HG03108 (cell line): Measurements from ENCODE around the gene ERLIN1.
A peak's percentile ranks its signal among the peaks of the same experiment; 100 is the strongest.

ENCODE experiments used
- ATAC-seq: cut with Tn5 transposase; IDR thresholded peaks from one replicate; pipeline ENCODE4 v1.9.1; 2021; ENCODE audit warnings: moderate library complexity; ENCODE audit not compliant: unreplicated experiment

The ERLIN1 gene

GRCh38 chr10:100173035-100173434, 12.8 kb downstream of the ERLIN1 start:
- ATAC-seq: no peak

GRCh38 chr10:100172349-100172748, 13.5 kb downstream of the ERLIN1 start:
- ATAC-seq: no peak

- no peak for ATAC-seq
Observed at GRCh38 chr10:100168313-100168643, 17.6 kb downstream of the ERLIN1 start.

- no peak for ATAC-seq
Observed at GRCh38 chr10:100167553-100168312, 18.1 kb downstream of the ERLIN1 start.

GRCh38 chr10:100163704-100164621, 21.9 kb downstream of the ERLIN1 start:
- no peak for ATAC-seq

GRCh38 chr10:100162696-100163095, 23.1 kb downstream of the ERLIN1 start:
- ATAC-seq: no peak

- peak; percentile 90 for ATAC-seq
Observed at GRCh38 chr10:100158044-100158805, 27.6 kb downstream of the ERLIN1 start.

- ATAC-seq: no peak
Observed at GRCh38 chr10:100157156-100157555, 28.7 kb downstream of the ERLIN1 start.

GRCh38 chr10:100155936-100156335, 29.9 kb downstream of the ERLIN1 start:
- ATAC-seq: no peak

- ATAC-seq: no peak
Observed at GRCh38 chr10:100154666-100155065, 31.2 kb downstream of the ERLIN1 start.

- ATAC-seq: no peak
Observed at GRCh38 chr10:100153239-100153825, 32.5 kb downstream of the ERLIN1 start.

GRCh38 chr10:100151723-100152300, 34.0 kb downstream of the ERLIN1 start:
- ATAC-seq: no peak

GRCh38 chr10:100148353-100149211, 37.2 kb downstream of the ERLIN1 start:
- ATAC-seq: peak; percentile 47

- no peak for ATAC-seq
Observed at GRCh38 chr10:100146875-100147650, 38.8 kb downstream of the ERLIN1 start.

- ATAC-seq: no peak
Observed at GRCh38 chr10:100146398-100146797, 39.4 kb downstream of the ERLIN1 start.

- no peak for ATAC-seq
Observed at GRCh38 chr10:100143756-100144155, 42.1 kb downstream of the ERLIN1 start.

- no peak for ATAC-seq
Observed at GRCh38 chr10:100141446-100142087, 44.3 kb downstream of the ERLIN1 start.

GRCh38 chr10:100140070-100140469, 45.8 kb downstream of the ERLIN1 start:
- ATAC-seq: no peak
